Caco-2 (cell line): ENCODE data around the gene MOV10L1. TPM values are rescaled to one million over a fixed set of nuclear protein-coding genes. Genes with fewer than 3 reads are reported as not detected.

Source experiments
- BruUV-seq: library from RNA; stranded (reverse); fragments of 400-500 nt; replicated peaks from 2 replicates; lab custom pipeline; 2021; lab: Mats Ljungman, UMichigan
- CTCF ChIA-PET: fragments of 300-600 bp; sonication (Branson Sonifier 250); formaldehyde crosslinking; loops from one replicate; lab custom pipeline; 2022; ENCODE audit warnings: antibody characterized with exemption; lab: Charles Lee
- POLR2A ChIA-PET: fragments of 300-600 bp; sonication (Branson Sonifier 250); formaldehyde crosslinking; loops from one replicate; lab custom pipeline; 2022; ENCODE audit warnings: antibody characterized with exemption; lab: Charles Lee
- DNase-seq, 2 experiments: peaks; one replicate each; pipeline versions ENCODE4 v3.0.0 to v3.0.0-alpha.2; 2020 to 2022
- H3K27me3 ChIP-seq: replicated peaks from 2 replicates; pipeline ENCODE4 v1.6.0; 2011; ENCODE audit warnings: low read length; ENCODE audit not compliant: control insufficient read depth, insufficient read depth
- H3K36me3 ChIP-seq: 2 replicates; pipeline ENCODE4 v1.5.1; 2011; ENCODE audit warnings: low read length; ENCODE audit not compliant: control insufficient read depth, insufficient read depth
- H3K4me1 ChIP-seq: fragments of 250-450 bp; sonication (Bioruptor Pico); 2 replicates; pipeline ENCODE4 v1.5.1; 2020; ENCODE audit warnings: mild to moderate bottlenecking
- H3K4me3 ChIP-seq: 2 replicates; pipeline ENCODE4 v1.5.1; 2011; ENCODE audit warnings: low read depth, mild to moderate bottlenecking, control low read depth, low read length
- H3K9me3 ChIP-seq: fragments of 250-450 bp; sonication (Bioruptor Pico); 2 replicates; pipeline ENCODE4 v1.5.1; 2020; ENCODE audit warnings: mild to moderate bottlenecking, moderate library complexity
- H3K27ac Mint-ChIP-seq: one replicate; pipeline ENCODE4 v1.8.0; 2022; ENCODE audit warnings: mixed read lengths; ENCODE audit not compliant: unreplicated experiment
- H3K27me3 Mint-ChIP-seq: one replicate; pipeline ENCODE4 v1.8.0; 2022; ENCODE audit warnings: mixed read lengths; ENCODE audit not compliant: insufficient read depth, unreplicated experiment
- H3K36me3 Mint-ChIP-seq: one replicate; pipeline ENCODE4 v1.8.0; 2022; ENCODE audit warnings: mild to moderate bottlenecking, mixed read lengths; ENCODE audit not compliant: insufficient read depth, unreplicated experiment
- H3K4me1 Mint-ChIP-seq: one replicate; pipeline ENCODE4 v1.8.0; 2022; ENCODE audit warnings: low read depth, mixed read lengths; ENCODE audit not compliant: unreplicated experiment
- H3K4me3 Mint-ChIP-seq: one replicate; pipeline ENCODE4 v1.8.0; 2022; ENCODE audit warnings: mild to moderate bottlenecking, moderate library complexity, mixed read lengths; ENCODE audit not compliant: unreplicated experiment
- H3K9me3 Mint-ChIP-seq: one replicate; pipeline ENCODE4 v1.8.0; 2022; ENCODE audit warnings: mixed read lengths; ENCODE audit not compliant: unreplicated experiment
- CTCF ChIP-seq, 2 experiments: fragments of 200-600 bp in 1 of 2; IDR thresholded peaks; 1 replicate in 1 of 2; 2 replicates in 1 of 2; pipeline versions ENCODE4 v1.5.1 to v1.8.0; 2011 to 2022; ENCODE audit warnings: antibody characterized with exemption in 1 of 2, control low read depth in 1 of 2, inconsistent platforms in 1 of 2, low read depth in 1 of 2, low read length in 1 of 2, mild to moderate bottlenecking in 1 of 2, moderate library complexity in 1 of 2; ENCODE audit not compliant: insufficient read depth in 1 of 2, severe bottlenecking in 1 of 2, unreplicated experiment in 1 of 2
- intact Hi-C: fragments of 100-400 bp; cut with micrococcal nuclease; formaldehyde crosslinking; loops from one replicate; pipeline ENCODE4 v1.10.0; 2022; ENCODE audit not compliant: unreplicated experiment
- total RNA-seq: library from RNA; stranded (reverse); gene quantifications from 2 replicates; pipeline ENCODE4 v1.2.3, GENCODE V29; 2022

Gene MOV10L1
- total RNA-seq, 1 experiment from 2014 or later, result not detected

- H3K27me3 Mint-ChIP-seq, result no peaks in the 10 kb centered on the region
- no peaks in the 10 kb centered on the region for H3K9me3 ChIP-seq
- H3K4me3 Mint-ChIP-seq, result no peak overlapping the region
- H3K27ac Mint-ChIP-seq, result no peak overlapping the region
- DNase-seq, result no peak
- POLR2A ChIA-PET, result no interaction called here
- peaks cover 7% of the 10 kb centered on the region for H3K4me1 Mint-ChIP-seq
- H3K9me3 Mint-ChIP-seq, result no peaks in the 10 kb centered on the region
- H3K4me1 ChIP-seq, result peaks cover 11% of the 10 kb centered on the region; the same call in 1 of the 2 replicates
- H3K36me3 ChIP-seq, result no peaks in the 10 kb centered on the region
- no peak for TF ChIP-seq CTCF (IDR thresholded peaks at IDR 0.05; ENCODE audit: insufficient read depth in 1 of 2, low read depth in 1 of 2, low read length in 1 of 2, severe bottlenecking in 1 of 2, unreplicated experiment in 1 of 2)
- H3K36me3 Mint-ChIP-seq, result no peaks in the 10 kb centered on the region
- no TSS peak for BruUV-seq
- CTCF ChIA-PET, result no interaction called here
- H3K27me3 ChIP-seq, result no peaks in the 10 kb centered on the region
- no peak overlapping the region for H3K4me3 ChIP-seq
- intact Hi-C loops, result no loop called here
Observed at GRCh38 chr22:50180727-50181521, 91.1 kb downstream of the MOV10L1 start.

DNA sequence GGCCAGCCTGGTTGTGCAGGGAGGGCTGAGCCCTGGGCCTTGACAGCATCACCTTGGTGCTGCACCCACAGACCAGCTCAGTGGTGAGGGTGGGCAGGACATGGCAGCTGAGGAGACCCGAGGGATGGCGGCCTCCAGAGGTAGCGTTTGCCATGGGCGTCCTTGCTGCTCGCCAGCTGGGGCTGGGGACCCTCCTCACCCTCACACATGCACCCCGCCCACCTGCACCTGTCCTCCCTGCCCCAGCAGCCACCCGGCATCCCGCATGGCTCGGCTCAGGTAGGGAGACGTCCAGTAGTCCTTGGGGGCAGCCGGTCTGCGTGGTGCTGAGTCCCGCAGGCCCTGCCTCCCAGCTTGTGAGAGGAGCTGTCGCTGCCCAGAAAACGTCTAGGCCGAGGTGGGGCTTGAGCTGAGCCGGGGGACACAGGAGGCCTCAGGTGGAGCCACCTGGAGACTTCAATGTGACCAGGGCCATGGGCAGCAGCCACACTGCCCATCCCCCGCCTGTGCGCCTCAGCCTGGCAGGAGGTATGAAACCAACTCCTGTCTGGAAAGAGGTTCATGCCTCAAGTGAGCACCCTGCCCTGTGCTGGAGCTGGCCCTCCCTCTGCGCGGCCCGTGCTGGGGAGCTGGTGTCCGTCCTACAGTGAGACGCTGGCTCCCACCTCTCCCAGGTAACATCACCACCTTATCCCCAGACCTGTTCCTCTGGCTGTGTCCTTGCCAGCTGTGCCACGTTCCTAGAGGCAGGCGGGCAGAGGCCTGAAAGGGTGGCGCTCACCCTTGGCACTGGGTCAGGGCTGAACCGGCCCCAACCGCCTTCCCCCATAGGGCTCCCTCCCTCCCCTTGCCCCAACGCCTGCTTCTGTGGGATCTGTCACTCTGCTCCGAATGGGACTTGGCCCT is 92.6 kb downstream of the MOV10L1 start:
- no peak for TF ChIP-seq CTCF (IDR thresholded peaks at IDR 0.05; ENCODE audit: insufficient read depth in 1 of 2, low read depth in 1 of 2, low read length in 1 of 2, severe bottlenecking in 1 of 2, unreplicated experiment in 1 of 2)
- H3K36me3 Mint-ChIP-seq, result peaks cover 6% of the 10 kb centered on the region
- ChIA-PET CTCF (no interaction called here), POLR2A (no interaction called here)
- H3K4me3 Mint-ChIP-seq, result no peak overlapping the region
- Histone ChIP-seq H3K4me3 (no peak overlapping the region), H3K36me3 (no peaks in the 10 kb centered on the region), H3K4me1 (peaks cover 18% of the 10 kb centered on the region; the same call in 1 of the 2 replicates), H3K27me3 (no peaks in the 10 kb centered on the region), H3K9me3 (no peaks in the 10 kb centered on the region)
- intact Hi-C loops, result no loop called here
- BruUV-seq, result no TSS peak
- H3K4me1 Mint-ChIP-seq, result peaks cover 7% of the 10 kb centered on the region
- H3K27ac Mint-ChIP-seq, result no peak overlapping the region
- H3K27me3 Mint-ChIP-seq, result no peaks in the 10 kb centered on the region
- H3K9me3 Mint-ChIP-seq, result no peaks in the 10 kb centered on the region
- DNase-seq, result no peak

- Mint-ChIP-seq H3K4me1 (peaks cover 7% of the 10 kb centered on the region), H3K36me3 (peaks cover 6% of the 10 kb centered on the region), H3K9me3 (no peaks in the 10 kb centered on the region), H3K27ac (no peak overlapping the region), H3K4me3 (no peak overlapping the region), H3K27me3 (no peaks in the 10 kb centered on the region)
- H3K4me1 ChIP-seq, result peaks cover 18% of the 10 kb centered on the region; the same call in 1 of the 2 replicates
- intact Hi-C loops, result no loop called here
- no peak for TF ChIP-seq CTCF (IDR thresholded peaks at IDR 0.05; ENCODE audit: insufficient read depth in 1 of 2, low read depth in 1 of 2, low read length in 1 of 2, severe bottlenecking in 1 of 2, unreplicated experiment in 1 of 2)
- POLR2A ChIA-PET, result no interaction called here
- no TSS peak for BruUV-seq
- no peaks in the 10 kb centered on the region for H3K27me3 ChIP-seq
- H3K9me3 ChIP-seq, result no peaks in the 10 kb centered on the region
- DNase-seq, result no peak
- no peak overlapping the region for H3K4me3 ChIP-seq
- CTCF ChIA-PET, result no interaction called here
- no peaks in the 10 kb centered on the region for H3K36me3 ChIP-seq
Observed at GRCh38 chr22:50183141-50183971, 93.5 kb downstream of the MOV10L1 start.
